Kidney (tissue), 14 donors: ENCODE results near the gene MARF1. TPM values are rescaled to one million over a fixed set of nuclear protein-coding genes. Genes with fewer than 3 reads are reported as not detected.
"Not testable (repeated sequence)": the region's sequence is repeated elsewhere in the genome, so short reads cannot be mapped to it uniquely, and the experiment has no call there.

Experiments
- DNase-seq, 5 donors: peaks; one replicate each; pipeline ENCODE4 v3.0.0-alpha.2; 2013 to 2020
- FAIRE-seq: peaks from 2 replicates; lab custom pipeline; 2012; peaks lifted over from hg19 to GRCh38; lab: Jason Lieb, UNC
- H3K27ac ChIP-seq, 2 donors: one replicate each; pipeline ENCODE4 v1.7.0; 2013; ENCODE audit warnings: low read depth in 2 of 2, low read length in 2 of 2, inconsistent platforms in 1 of 2
- H3K27me3 ChIP-seq: one replicate; pipeline ENCODE4 v1.7.1; 2013; ENCODE audit warnings: low read length, inconsistent platforms; ENCODE audit not compliant: control insufficient read depth, insufficient read depth
- H3K36me3 ChIP-seq, 3 donors: one replicate each; pipeline versions ENCODE4 v1.7.0 to v1.7.1; 2013; ENCODE audit warnings: low read length in 3 of 3, control low read depth in 1 of 3, inconsistent platforms in 1 of 3; ENCODE audit not compliant: insufficient read depth in 3 of 3, control insufficient read depth in 2 of 3
- H3K4me1 ChIP-seq, 3 donors: one replicate each; pipeline versions ENCODE4 v1.7.0 to v1.7.1; 2013; ENCODE audit warnings: low read length in 3 of 3, inconsistent platforms in 1 of 3, low read depth in 1 of 3; ENCODE audit not compliant: control insufficient read depth in 2 of 3, insufficient read depth in 2 of 3
- H3K4me3 ChIP-seq, 3 donors: one replicate each; pipeline versions ENCODE4 v1.7.0 to v1.8.1; 2013; ENCODE audit warnings: low read length in 3 of 3, control low read depth in 1 of 3, inconsistent platforms in 1 of 3
- H3K9ac ChIP-seq, 3 donors: one replicate each; pipeline versions ENCODE4 v1.7.0 to v1.7.1; 2013; ENCODE audit warnings: low read length in 3 of 3, control low read depth in 1 of 3, inconsistent platforms in 1 of 3
- H3K9me3 ChIP-seq, 3 donors: one replicate each; pipeline versions ENCODE4 v1.7.0 to v1.7.1; 2013; ENCODE audit warnings: low read length in 3 of 3, control low read depth in 1 of 3, inconsistent platforms in 1 of 3; ENCODE audit not compliant: control insufficient read depth in 2 of 3, insufficient read depth in 1 of 3
- intact Hi-C: fragments of 100-400 bp; cut with DNase I; formaldehyde crosslinking; loops from one replicate; pipeline ENCODE4 v1.11.1; 2022
- polyA plus RNA-seq: library from polyadenylated mRNA; stranded (reverse); fragments of 350-450 nt; fragmentation: Illumina TruSeq; extraction: RNeasy Lipid Tissue Mini Kit (QIAGEN cat#74804); gene quantifications from one replicate; pipeline ENCODE4 v1.2.3, GENCODE V29; 2014; ENCODE audit warnings: low read depth, low replicate concordance; ENCODE audit not compliant: insufficient read depth
- total RNA-seq: library from RNA; stranded (reverse); fragmentation: NEBNext Ultra II Directional; extraction: Animal tissue kit (Norgen Biotek cat#: 25700); gene quantifications from one replicate; pipeline ENCODE4 v1.2.1, GENCODE V29; 2021
- TF ChIP-seq, protein P1 (sequence below): IDR thresholded peaks from 3 replicates; pipeline ENCODE4 v1.5.1; 2012; ENCODE audit warnings: mild to moderate bottlenecking, moderate library complexity, borderline replicate concordance; ENCODE audit not compliant: insufficient read depth; ENCODE audit errors: extremely low read depth
- donor health status: control.
- donor health status: control.
- donor health status: control.
- donor health status: control.
- donor health status: control.
- donor health status: DM: yes; HTN: yes; CAD: no.
- donor health status: Normal renal cell carcinoma (clear cell type).

The MARF1 gene
- total and polyA plus RNA-seq, 2 donors from 2014 or later: 17.5 to 80.7 TPM

DNA sequence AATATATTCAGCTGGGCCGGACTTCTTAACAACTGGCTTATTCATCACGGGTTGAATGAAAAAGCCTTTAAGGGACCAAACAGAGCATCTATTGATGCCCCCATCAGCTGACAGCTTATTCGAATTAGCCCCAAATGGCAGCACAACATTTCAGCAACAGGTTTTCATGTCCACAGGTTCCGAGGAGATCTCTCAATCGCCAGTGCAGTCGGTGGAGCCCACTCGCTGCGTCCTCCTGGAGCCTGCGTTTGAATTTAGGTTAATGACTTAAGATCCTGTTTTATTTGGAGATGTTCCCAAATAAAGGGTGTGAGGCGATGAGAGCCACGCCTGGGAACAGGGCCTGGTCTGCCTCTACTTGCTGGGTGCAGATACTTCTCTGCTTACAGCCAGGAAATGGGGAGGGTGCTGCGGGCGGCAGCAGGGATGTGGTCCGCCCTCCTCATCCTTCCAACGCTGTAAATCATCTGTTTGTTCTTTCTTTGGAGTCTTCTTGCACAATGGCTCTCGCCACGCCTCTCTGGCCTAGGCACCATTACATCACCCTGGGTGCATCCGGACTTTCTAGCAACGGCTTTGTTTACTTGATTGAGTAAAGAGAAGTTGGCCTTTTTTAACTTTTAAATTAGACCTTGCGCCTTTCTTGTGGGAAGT is 29.7 kb upstream of the MARF1 start:
- Histone ChIP-seq H3K4me3 (peak overlapping the region in 1 of 3 donors; percentile 28), H3K9me3 (no peaks in the 10 kb centered on the region), H3K9ac (peak overlapping the region in 1 of 3 donors; percentile 46), H3K27me3 (no peaks in the 10 kb centered on the region), H3K36me3 (peaks cover 2 to 6% (median 3%) of the 10 kb centered on the region in 3 donors), H3K4me1 (peaks cover 0 to 3% (median 0%) of the 10 kb centered on the region in 3 donors), H3K27ac (peak overlapping the region; percentile 43 to 87)
- intact Hi-C loops: no loop called here
- no peak for FAIRE-seq
- TF ChIP-seq, protein P1, sequence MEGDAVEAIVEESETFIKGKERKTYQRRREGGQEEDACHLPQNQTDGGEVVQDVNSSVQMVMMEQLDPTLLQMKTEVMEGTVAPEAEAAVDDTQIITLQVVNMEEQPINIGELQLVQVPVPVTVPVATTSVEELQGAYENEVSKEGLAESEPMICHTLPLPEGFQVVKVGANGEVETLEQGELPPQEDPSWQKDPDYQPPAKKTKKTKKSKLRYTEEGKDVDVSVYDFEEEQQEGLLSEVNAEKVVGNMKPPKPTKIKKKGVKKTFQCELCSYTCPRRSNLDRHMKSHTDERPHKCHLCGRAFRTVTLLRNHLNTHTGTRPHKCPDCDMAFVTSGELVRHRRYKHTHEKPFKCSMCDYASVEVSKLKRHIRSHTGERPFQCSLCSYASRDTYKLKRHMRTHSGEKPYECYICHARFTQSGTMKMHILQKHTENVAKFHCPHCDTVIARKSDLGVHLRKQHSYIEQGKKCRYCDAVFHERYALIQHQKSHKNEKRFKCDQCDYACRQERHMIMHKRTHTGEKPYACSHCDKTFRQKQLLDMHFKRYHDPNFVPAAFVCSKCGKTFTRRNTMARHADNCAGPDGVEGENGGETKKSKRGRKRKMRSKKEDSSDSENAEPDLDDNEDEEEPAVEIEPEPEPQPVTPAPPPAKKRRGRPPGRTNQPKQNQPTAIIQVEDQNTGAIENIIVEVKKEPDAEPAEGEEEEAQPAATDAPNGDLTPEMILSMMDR: no peak
- DNase-seq: peak; percentile 51 to 95 (median 66)

DNA sequence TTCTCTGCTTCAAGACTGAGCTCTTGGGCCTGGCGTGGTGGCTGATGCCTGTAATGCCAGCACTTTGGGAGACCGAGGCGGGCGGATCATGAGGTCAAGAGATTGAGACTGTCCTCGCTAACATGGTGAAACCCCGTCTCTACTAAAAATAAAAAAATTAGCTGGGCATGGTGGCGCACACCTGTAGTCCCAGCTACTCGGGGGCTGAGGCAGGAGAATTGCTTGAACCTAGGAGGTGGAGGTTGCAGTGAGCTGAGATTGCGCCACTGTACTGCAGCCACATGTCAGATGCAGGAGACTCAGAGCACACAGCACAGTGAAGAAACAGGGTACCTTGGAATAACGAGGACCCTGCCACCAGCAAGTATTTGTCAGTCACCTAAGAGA is 29.2 kb upstream of the MARF1 start:
- not testable (repeated sequence) for DNase-seq

DNA sequence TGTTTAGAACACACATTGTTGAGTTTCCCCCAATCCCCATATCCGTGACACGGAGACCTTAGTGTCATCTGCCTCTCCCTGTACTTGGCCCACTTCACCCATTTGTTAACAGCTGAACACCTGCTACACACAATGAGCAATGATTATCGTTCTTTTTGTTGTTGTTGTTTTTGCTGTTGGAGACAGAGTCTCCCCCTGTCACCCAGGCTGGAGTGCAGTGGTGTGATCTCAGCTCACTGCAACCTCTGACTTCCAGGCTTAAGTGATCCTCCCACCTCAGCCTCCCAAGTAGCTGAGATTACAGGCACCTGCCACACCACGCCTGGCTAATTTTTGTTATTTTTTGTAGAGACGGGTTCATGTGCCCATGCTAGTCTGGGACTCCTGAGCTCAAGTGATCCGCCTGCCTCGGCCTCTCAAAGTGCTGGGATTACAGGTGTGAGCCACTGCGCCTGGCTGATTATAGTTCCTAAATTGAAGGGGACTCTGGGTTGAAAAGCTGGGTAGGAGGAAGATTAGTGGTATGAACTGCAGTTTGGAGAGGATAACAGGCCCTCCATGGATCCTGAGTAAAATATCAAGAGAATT is 28.7 kb upstream of the MARF1 start:
- no peak overlapping the region for H3K4me3 ChIP-seq
- DNase-seq: no peak
- peaks cover 0 to 6% (median 6%) of the 10 kb centered on the region in 3 donors for H3K36me3 ChIP-seq
- no peaks in the 10 kb centered on the region for H3K27me3 ChIP-seq
- no peak for FAIRE-seq
- TF ChIP-seq, protein P1: no peak
- no peaks in the 10 kb centered on the region for H3K9me3 ChIP-seq
- H3K27ac ChIP-seq: peak overlapping the region in 1 of 2 donors; percentile 9
- H3K4me1 ChIP-seq: peaks cover 0 to 3% (median 0%) of the 10 kb centered on the region in 3 donors
- intact Hi-C loops: no loop called here
- H3K9ac ChIP-seq: no peak overlapping the region

More for the DNA sequence above, 29.2 kb upstream of the MARF1 start:
- peak overlapping the region; percentile 34 to 87 for H3K27ac ChIP-seq
- H3K9ac ChIP-seq: peak overlapping the region in 1 of 3 donors; percentile 46
- H3K4me3 ChIP-seq, FAIRE-seq, H3K27me3 ChIP-seq, H3K9me3 ChIP-seq, H3K4me1 ChIP-seq, H3K36me3 ChIP-seq, intact Hi-C loops: not testable (repeated sequence)

DNA sequence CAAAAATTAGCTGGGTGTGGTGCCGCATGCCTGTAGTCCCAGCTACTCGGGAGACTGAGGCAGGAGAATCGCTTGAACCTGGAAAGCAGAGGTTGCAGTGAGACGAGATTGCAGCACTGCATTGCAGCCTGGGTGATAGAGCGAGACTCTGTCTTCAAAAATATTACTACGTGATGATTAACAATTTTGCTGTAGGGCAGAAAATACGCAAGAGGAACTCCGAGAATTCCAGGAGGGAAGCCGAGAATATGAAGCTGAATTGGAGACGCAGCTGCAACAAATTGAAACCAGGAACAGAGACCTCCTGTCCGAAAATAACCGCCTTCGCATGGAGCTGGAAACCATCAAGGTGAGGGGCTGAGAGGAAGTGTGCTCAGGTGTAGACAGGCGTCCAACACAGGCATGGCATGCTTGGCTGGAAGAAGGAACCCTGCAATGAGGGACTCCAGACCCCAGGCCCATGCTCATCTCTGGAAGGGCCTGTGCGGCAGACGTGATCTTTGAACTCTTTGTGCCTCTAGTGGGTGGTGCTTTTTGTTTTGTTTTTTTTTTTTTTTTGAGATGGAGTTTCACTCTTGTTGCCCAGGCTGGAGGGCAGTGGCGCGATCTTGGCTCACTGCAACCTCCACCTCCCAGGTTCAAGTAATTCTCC is 24.3 kb upstream of the MARF1 start:
- Histone ChIP-seq H3K4me3 (no peak overlapping the region), H3K4me1 (peaks cover 0 to under 1% (median 0%) of the 10 kb centered on the region in 3 donors), H3K9me3 (no peaks in the 10 kb centered on the region), H3K27me3 (no peaks in the 10 kb centered on the region), H3K36me3 (peaks cover 6% of the 10 kb centered on the region in 3 donors), H3K9ac (no peak overlapping the region), H3K27ac (no peak overlapping the region)
- DNase-seq: no peak
- intact Hi-C loops: no loop called here
- TF ChIP-seq, protein P1: no peak
- no peak for FAIRE-seq
